Stimulated activated CD4-positive, alpha-beta T cell treated with anti-CD3 and anti-CD28 coated beads, Interleukin-1b, Interleukin-23, amount 100 ng/mL, for 4 hours (primary cell): ENCODE measurements around the gene EVC.
"Not testable (repeated sequence)": the region's sequence is repeated elsewhere in the genome, so short reads cannot be mapped to it uniquely, and the experiment has no call there.

Experiments used
- DNase-seq, 2 donors: peaks; one replicate each; pipeline ENCODE4 v3.0.0-alpha.2; 2020; ENCODE audit warnings: low read depth in 2 of 2

EVC gene

GRCh38 chr4:5785806-5786680 is 75.0 kb downstream of the EVC start:
- DNase-seq = no peak

DNA sequence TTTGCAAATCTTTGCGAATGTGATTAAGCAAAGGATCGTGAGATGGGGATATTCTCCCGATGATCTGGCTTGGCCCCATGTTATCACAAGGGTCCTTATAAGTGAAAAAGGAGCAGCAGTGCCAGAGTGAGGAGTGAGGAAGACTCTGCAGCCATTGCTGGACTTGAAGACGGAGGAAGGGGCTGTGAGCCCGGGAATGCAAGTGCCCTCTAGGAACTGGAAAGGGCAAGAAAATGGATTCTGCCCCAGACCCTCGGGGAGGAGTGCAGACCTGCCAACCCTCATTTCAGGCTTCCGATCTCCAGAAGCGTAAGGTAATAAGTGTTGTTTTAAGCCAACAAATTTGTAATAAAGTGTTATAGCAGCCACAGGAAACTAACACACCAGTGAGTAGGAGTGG is 76.3 kb downstream of the EVC start:
- DNase-seq = no peak

DNA sequence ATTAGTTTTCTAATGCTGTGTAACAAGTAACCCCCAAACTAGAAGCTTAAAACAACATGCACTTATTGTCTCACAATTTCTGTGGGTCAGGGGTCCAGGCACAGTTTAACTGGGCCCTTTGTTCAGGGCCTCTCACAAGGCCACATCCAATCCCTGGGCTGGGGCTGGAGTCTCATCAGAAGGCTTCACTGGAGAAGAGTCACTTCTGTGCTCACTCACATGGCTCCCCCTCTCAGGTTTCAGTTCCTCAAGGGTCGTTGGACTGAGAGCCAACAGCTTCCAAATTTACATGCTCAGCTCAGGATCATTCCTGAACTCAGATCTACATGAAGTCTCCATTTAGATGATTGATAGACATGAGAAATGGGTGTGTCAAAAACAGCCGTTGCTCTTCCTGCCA is 77.1 kb downstream of the EVC start:
- DNase-seq = no peak

DNA sequence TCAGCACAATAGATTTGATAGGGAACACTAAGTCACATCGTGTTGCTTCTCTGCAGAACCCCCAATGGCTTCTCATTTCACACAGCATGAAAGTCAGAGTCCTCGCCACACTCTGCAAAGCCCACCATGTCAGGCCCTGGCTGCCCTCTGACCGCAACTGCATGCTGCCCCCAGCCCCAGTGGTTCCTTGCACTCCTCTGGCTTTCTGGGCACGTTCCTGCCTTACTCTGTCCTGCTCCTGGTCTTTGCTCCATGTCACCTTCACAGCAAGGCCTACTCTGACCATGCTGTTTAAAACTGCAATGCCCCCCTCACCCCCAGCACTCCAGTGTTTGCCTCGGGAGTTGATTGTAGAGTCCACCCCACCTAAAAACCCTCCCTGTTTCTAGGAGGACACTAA is 78.1 kb downstream of the EVC start:
- DNase-seq = no peak

DNA sequence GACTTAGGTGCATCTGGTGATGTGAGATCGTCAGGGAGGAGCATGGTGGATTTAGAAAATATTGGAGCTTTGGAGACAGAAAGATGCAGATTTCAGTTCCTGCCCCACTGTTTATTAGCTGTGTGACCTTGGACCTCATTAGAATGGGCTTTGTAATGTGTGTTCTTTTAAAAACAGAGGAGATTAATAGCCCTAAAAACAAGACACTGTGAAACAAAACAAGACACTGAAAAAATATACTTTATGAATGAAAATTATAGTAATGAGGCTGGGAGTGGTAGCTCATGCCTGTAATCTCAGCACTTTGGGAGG is 79.5 kb downstream of the EVC start:
- no peak for DNase-seq

GRCh38 chr4:5791654-5792053 is 80.7 kb downstream of the EVC start:
- no peak for DNase-seq

DNA sequence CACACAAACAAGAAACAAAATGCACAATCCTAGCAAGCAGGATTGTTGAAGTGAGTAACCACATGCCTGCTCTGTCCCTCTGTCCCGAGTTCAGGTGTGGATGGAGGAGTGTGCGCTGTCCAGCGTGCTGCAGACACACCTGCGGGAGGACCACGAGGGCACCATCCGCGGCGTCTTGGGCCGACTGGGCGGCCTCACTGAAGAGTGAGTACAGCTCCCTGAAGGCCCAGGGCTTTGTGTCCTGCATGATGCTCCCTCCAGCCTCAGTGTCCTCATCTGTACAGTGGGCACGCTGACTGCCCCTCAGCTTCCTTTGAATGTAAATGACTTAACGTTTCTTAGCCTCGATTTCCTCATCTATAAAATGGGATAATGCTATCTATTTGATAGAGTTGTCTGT is 82.5 kb downstream of the EVC start:
- no peak for DNase-seq

GRCh38 chr4:5795580-5795979 is 84.6 kb downstream of the EVC start:
- DNase-seq = no peak

GRCh38 chr4:5796976-5797375 is 86.0 kb downstream of the EVC start:
- DNase-seq = no peak

GRCh38 chr4:5797866-5798265 is 86.9 kb downstream of the EVC start:
- DNase-seq = no peak

GRCh38 chr4:5798462-5798861 is 87.5 kb downstream of the EVC start:
- DNase-seq = no peak

GRCh38 chr4:5798946-5799345 is 87.9 kb downstream of the EVC start:
- DNase-seq = no peak

GRCh38 chr4:5799406-5799805 is 88.4 kb downstream of the EVC start:
- DNase-seq = no peak

- no peak for DNase-seq
These were observed 89.5 kb downstream of the EVC start for GRCh38 chr4:5800496-5800895.

GRCh38 chr4:5801696-5802095 is 90.7 kb downstream of the EVC start:
- DNase-seq = no peak

- no peak for DNase-seq
These were observed 91.6 kb downstream of the EVC start for GRCh38 chr4:5802565-5802964.

DNA sequence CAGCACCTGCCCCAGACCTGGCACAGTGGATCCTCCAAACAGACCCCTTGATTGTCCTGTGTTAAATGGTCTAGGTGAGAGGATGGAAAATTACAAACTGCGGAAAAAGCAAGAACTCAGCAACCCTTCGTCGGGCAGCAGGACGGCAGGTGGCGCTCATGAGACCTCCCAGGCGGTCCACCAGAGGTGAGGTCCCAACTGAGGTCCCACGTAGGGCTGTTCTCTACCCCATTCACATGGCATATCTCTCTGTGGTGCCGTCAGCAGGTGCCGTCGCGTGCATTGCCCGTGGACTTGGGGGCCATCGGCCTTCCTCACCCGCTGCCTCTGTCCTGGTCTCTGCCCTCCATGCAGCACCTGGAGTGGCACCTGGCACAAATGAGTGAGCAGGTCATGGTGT is 93.7 kb downstream of the EVC start:
- no peak for DNase-seq

GRCh38 chr4:5805270-5805669 is 94.3 kb downstream of the EVC start:
- DNase-seq = no peak

- no peak for DNase-seq
These were observed 97.2 kb downstream of the EVC start for GRCh38 chr4:5808081-5808741.

DNA sequence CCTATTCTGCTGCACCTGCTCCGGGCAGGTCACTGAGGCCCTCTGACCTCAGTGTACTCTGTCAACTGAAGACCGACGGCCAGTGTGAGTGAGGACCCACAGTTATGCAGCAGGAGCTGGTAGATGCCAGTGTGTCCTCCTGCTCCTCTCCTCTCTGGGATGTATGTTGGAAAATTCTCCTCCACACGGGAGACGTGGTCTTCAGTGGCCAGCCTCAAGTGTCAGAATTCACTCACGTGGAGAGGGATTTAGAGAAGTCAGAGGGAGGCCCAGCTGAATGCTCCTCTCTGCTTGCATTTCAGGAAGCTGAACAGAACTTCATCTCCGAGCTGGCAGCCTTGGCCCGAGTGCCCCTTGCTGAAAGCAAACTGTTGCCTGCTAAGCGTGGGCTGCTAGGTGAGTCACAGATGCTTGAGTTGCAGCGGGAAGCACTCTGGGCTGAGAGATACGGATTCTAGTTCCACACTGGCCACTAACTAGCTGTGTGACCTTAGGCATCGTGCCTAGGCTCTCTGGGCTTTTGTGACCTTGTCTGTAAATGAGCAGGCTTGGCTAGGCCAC is 98.3 kb downstream of the EVC start:
- no peak for DNase-seq

DNA sequence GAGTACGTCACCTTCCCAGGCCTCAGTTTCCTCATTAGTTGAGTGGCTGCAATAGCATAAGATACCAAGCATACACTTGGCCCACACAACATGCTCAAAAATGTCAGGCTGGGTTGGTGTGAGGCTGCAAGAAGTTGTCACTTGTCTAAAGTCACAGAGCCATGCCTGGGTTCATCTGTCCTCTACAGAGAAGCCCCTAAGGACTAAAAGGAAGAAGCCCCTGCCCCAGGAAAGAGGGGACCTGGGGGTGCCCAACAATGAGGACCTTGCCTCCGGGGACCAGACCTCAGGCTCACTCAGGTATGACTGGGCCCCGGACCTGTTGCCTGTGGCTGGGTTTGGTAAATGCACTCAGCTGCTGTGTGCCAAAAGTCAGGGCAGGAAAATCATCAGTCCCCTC is 99.2 kb downstream of the EVC start:
- DNase-seq = no peak

- DNase-seq = no peak
These were observed 99.9 kb downstream of the EVC start for GRCh38 chr4:5810770-5811430.

DNA sequence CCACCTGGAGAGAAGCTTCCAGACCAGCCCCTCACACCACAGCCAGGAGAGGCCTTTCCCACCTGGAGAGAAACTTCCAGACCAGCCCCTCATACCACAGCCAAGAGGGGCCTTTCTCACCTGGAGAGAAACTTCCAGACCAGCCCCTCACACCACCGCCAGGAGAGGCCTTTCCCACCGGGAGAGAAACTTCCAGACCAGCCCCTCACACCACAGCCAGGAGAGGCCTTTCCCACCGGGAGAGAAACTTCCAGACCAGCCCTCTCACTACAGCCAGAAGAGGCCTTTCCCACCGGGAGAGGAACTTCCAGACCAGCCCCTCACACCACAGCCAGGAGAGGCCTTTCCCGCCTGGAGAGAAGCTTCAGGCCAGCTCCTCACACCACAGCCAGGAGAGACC is 101.1 kb downstream of the EVC start:
- DNase-seq = not testable (repeated sequence)
